ENCODE measurements around the gene JPH3. TPM values are rescaled to one million over a fixed set of nuclear protein-coding genes. Genes with fewer than 3 reads are reported as not detected.
"Not testable (repeated sequence)": the region's sequence is repeated elsewhere in the genome, so short reads cannot be mapped to it uniquely, and the experiment has no call there.

Gene JPH3
- total RNA-seq, 1 donor from 2014 or later = not detected

GRCh38 chr16:87563714-87564523 is 38.4 kb upstream of the JPH3 start:
- Mint-ChIP-seq H3K9me3 (peaks cover 10% of the 10 kb centered on the region), H3K4me3 (no peak overlapping the region), H3K27me3 (ENCODE audit: insufficient read depth) (no peaks in the 10 kb centered on the region), H3K36me3 (ENCODE audit: low read depth) (no peaks in the 10 kb centered on the region), H3K27ac (no peak overlapping the region), H3K4me1 (ENCODE audit: low read depth) (no peaks in the 10 kb centered on the region)
- DNase-seq (ENCODE audit: low spot score) = no peak
- intact Hi-C loops (cut with micrococcal nuclease) = no loop called here

- Mint-ChIP-seq H3K4me1 (ENCODE audit: low read depth) (no peaks in the 10 kb centered on the region), H3K4me3 (no peak overlapping the region), H3K9me3 (peaks cover 10% of the 10 kb centered on the region), H3K27ac (no peak overlapping the region), H3K27me3 (ENCODE audit: insufficient read depth) (no peaks in the 10 kb centered on the region), H3K36me3 (ENCODE audit: low read depth) (no peaks in the 10 kb centered on the region)
- intact Hi-C loops (cut with micrococcal nuclease) = no loop called here
- no peak for DNase-seq (ENCODE audit: low spot score)
Measured at GRCh38 chr16:87564524-87564778, 37.9 kb upstream of the JPH3 start.

GRCh38 chr16:87569601-87570571 is 32.4 kb upstream of the JPH3 start:
- Mint-ChIP-seq H3K27me3 (ENCODE audit: insufficient read depth) (peaks cover 2% of the 10 kb centered on the region), H3K4me1 (ENCODE audit: low read depth) (no peaks in the 10 kb centered on the region), H3K4me3 (no peak overlapping the region), H3K36me3 (ENCODE audit: low read depth) (no peaks in the 10 kb centered on the region), H3K27ac (no peak overlapping the region), H3K9me3 (no peaks in the 10 kb centered on the region)
- intact Hi-C loops (cut with micrococcal nuclease) = no loop called here
- no peak for DNase-seq (ENCODE audit: low spot score)

- no peak overlapping the region for H3K27ac Mint-ChIP-seq
- no peaks in the 10 kb centered on the region for H3K4me1 Mint-ChIP-seq (ENCODE audit: low read depth)
- DNase-seq (ENCODE audit: low spot score) = no peak
- no peaks in the 10 kb centered on the region for H3K9me3 Mint-ChIP-seq
- H3K36me3 Mint-ChIP-seq (ENCODE audit: low read depth) = no peaks in the 10 kb centered on the region
- no peak overlapping the region for H3K4me3 Mint-ChIP-seq
- peaks cover 5% of the 10 kb centered on the region for H3K27me3 Mint-ChIP-seq (ENCODE audit: insufficient read depth)
- intact Hi-C loops (cut with micrococcal nuclease) = no loop called here
Measured at GRCh38 chr16:87570572-87570937, 31.8 kb upstream of the JPH3 start.

- no peak for DNase-seq (ENCODE audit: low spot score)
- intact Hi-C loops (cut with micrococcal nuclease) = no loop called here
- no peaks in the 10 kb centered on the region for H3K9me3 Mint-ChIP-seq
Measured at GRCh38 chr16:87570938-87571867, 31.1 kb upstream of the JPH3 start.

GRCh38 chr16:87571868-87572244 is 30.5 kb upstream of the JPH3 start:
- no peak overlapping the region for H3K27ac Mint-ChIP-seq
- no peaks in the 10 kb centered on the region for H3K4me1 Mint-ChIP-seq (ENCODE audit: low read depth)
- intact Hi-C loops (cut with micrococcal nuclease) = no loop called here
- no peak overlapping the region for H3K4me3 Mint-ChIP-seq
- no peaks in the 10 kb centered on the region for H3K9me3 Mint-ChIP-seq
- H3K36me3 Mint-ChIP-seq (ENCODE audit: low read depth) = no peaks in the 10 kb centered on the region
- H3K27me3 Mint-ChIP-seq (ENCODE audit: insufficient read depth) = peaks cover 10% of the 10 kb centered on the region
- DNase-seq (ENCODE audit: low spot score) = no peak

More at GRCh38 chr16:87570938-87571867, 31.1 kb upstream of the JPH3 start:
- H3K27me3 Mint-ChIP-seq (ENCODE audit: insufficient read depth) = peaks cover 5% of the 10 kb centered on the region
- no peaks in the 10 kb centered on the region for H3K4me1 Mint-ChIP-seq (ENCODE audit: low read depth)
- H3K4me3 Mint-ChIP-seq = no peak overlapping the region
- H3K27ac Mint-ChIP-seq = no peak overlapping the region
- no peaks in the 10 kb centered on the region for H3K36me3 Mint-ChIP-seq (ENCODE audit: low read depth)

GRCh38 chr16:87572959-87573358 is 29.3 kb upstream of the JPH3 start:
- Mint-ChIP-seq H3K27me3 (ENCODE audit: insufficient read depth) (peaks cover 10% of the 10 kb centered on the region), H3K9me3 (no peaks in the 10 kb centered on the region), H3K4me1 (ENCODE audit: low read depth) (no peaks in the 10 kb centered on the region), H3K36me3 (ENCODE audit: low read depth) (no peaks in the 10 kb centered on the region), H3K4me3 (no peak overlapping the region), H3K27ac (no peak overlapping the region)
- DNase-seq (ENCODE audit: low spot score) = no peak
- intact Hi-C loops (cut with micrococcal nuclease) = no loop called here

- intact Hi-C loops (cut with micrococcal nuclease) = no loop called here
- peaks cover 13% of the 10 kb centered on the region for H3K27me3 Mint-ChIP-seq (ENCODE audit: insufficient read depth)
- DNase-seq (ENCODE audit: low spot score) = no peak
- H3K4me3 Mint-ChIP-seq = no peak overlapping the region
- no peaks in the 10 kb centered on the region for H3K36me3 Mint-ChIP-seq (ENCODE audit: low read depth)
- H3K9me3 Mint-ChIP-seq = no peaks in the 10 kb centered on the region
- no peaks in the 10 kb centered on the region for H3K4me1 Mint-ChIP-seq (ENCODE audit: low read depth)
- no peak overlapping the region for H3K27ac Mint-ChIP-seq
Measured at GRCh38 chr16:87575027-87575804, 27.1 kb upstream of the JPH3 start.

- intact Hi-C loops (cut with micrococcal nuclease) = no loop called here
Measured at GRCh38 chr16:87576171-87576570, 26.1 kb upstream of the JPH3 start.

GRCh38 chr16:87578142-87578930 is 24.0 kb upstream of the JPH3 start:
- DNase-seq (ENCODE audit: low spot score); H3K27ac Mint-ChIP-seq; intact Hi-C loops (cut with micrococcal nuclease); H3K9me3 Mint-ChIP-seq; H3K36me3 Mint-ChIP-seq (ENCODE audit: low read depth); H3K4me3 Mint-ChIP-seq; H3K4me1 Mint-ChIP-seq (ENCODE audit: low read depth): not testable (repeated sequence)
- H3K27me3 Mint-ChIP-seq (ENCODE audit: insufficient read depth) = peaks cover 13% of the 10 kb centered on the region

More at GRCh38 chr16:87576171-87576570, 26.1 kb upstream of the JPH3 start:
- H3K27me3 Mint-ChIP-seq (ENCODE audit: insufficient read depth) = peaks cover 13% of the 10 kb centered on the region
- DNase-seq (ENCODE audit: low spot score) = no peak
- no peak overlapping the region for H3K27ac Mint-ChIP-seq
- no peak overlapping the region for H3K4me3 Mint-ChIP-seq
- no peaks in the 10 kb centered on the region for H3K4me1 Mint-ChIP-seq (ENCODE audit: low read depth)
- H3K36me3 Mint-ChIP-seq (ENCODE audit: low read depth) = no peaks in the 10 kb centered on the region
- H3K9me3 Mint-ChIP-seq = no peaks in the 10 kb centered on the region

- H3K4me1 Mint-ChIP-seq (ENCODE audit: low read depth) = no peaks in the 10 kb centered on the region
- intact Hi-C loops (cut with micrococcal nuclease) = no loop called here
- H3K9me3 Mint-ChIP-seq = no peaks in the 10 kb centered on the region
- no peak for DNase-seq (ENCODE audit: low spot score)
- H3K4me3 Mint-ChIP-seq = no peak overlapping the region
- peaks cover 11% of the 10 kb centered on the region for H3K27me3 Mint-ChIP-seq (ENCODE audit: insufficient read depth)
- no peaks in the 10 kb centered on the region for H3K36me3 Mint-ChIP-seq (ENCODE audit: low read depth)
- H3K27ac Mint-ChIP-seq = no peak overlapping the region
Measured at GRCh38 chr16:87579691-87580090, 22.6 kb upstream of the JPH3 start.

All from activated T-helper 1 cell treated with anti-CD3 and anti-CD28 coated beads, Interleukin-12 subunit alpha, Interleukin-12 subunit beta, Interleukin-2, Interleukin-4 antibody, amounts not matched to agents 30 ng/mL and 10 ng/mL and 1 ng/mL, durations not matched to agents 14 hours and 24 hours and 36 hours (primary cell).